ENCODE measurements around the gene ZBTB2.

DNA sequence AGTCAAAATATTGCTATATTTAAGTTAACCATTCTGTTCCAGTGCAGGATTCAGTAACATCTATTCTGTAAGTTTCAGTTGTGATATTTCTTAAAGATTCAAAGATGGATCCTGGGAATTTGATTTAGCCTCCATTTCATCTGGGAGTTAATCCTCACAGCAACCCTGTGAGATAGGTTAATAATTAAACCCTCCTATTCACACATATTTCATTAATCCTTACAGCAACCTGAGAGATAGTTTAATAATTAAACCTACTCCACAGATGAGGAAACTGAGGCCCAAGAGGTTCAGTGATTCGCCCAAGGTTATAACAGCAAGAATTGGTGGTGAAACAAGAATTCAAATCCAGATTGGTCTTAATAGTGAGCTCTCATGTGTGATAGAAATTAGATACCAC is 10.9 kb upstream of the ZBTB2 start:
- TF ChIP-seq, protein P1, sequence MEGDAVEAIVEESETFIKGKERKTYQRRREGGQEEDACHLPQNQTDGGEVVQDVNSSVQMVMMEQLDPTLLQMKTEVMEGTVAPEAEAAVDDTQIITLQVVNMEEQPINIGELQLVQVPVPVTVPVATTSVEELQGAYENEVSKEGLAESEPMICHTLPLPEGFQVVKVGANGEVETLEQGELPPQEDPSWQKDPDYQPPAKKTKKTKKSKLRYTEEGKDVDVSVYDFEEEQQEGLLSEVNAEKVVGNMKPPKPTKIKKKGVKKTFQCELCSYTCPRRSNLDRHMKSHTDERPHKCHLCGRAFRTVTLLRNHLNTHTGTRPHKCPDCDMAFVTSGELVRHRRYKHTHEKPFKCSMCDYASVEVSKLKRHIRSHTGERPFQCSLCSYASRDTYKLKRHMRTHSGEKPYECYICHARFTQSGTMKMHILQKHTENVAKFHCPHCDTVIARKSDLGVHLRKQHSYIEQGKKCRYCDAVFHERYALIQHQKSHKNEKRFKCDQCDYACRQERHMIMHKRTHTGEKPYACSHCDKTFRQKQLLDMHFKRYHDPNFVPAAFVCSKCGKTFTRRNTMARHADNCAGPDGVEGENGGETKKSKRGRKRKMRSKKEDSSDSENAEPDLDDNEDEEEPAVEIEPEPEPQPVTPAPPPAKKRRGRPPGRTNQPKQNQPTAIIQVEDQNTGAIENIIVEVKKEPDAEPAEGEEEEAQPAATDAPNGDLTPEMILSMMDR (IDR thresholded peaks at IDR 0.05), result no peak
- no peak for TF ChIP-seq EZH2phosphoT487 (IDR thresholded peaks at IDR 0.05)
- TF ChIP-seq EZH2 (IDR thresholded peaks at IDR 0.05), result no peak

Data from neural progenitor cell (in vitro differentiated cells).